Endodermal cell (in vitro differentiated cells): Measurements from ENCODE around the gene MLANA. TPM values are rescaled to one million over a fixed set of nuclear protein-coding genes. Genes with fewer than 3 reads are reported as not detected.

Source experiments
- DNase-seq: peaks from one replicate; pipeline ENCODE4 v3.0.0-alpha.2; 2017
- H3K27ac ChIP-seq: 2 replicates; pipeline ENCODE4 v1.5.1; 2013; ENCODE audit warnings: mild to moderate bottlenecking, low read depth, low read length, moderate library complexity
- H3K27me3 ChIP-seq: 2 replicates; pipeline ENCODE4 v1.6.1; 2013; ENCODE audit warnings: mild to moderate bottlenecking, low read length, moderate library complexity; ENCODE audit not compliant: insufficient read depth, control insufficient read depth, poor library complexity, severe bottlenecking
- H3K36me3 ChIP-seq: 2 replicates; pipeline ENCODE4 v1.7.0; 2013; ENCODE audit warnings: mild to moderate bottlenecking, low read length, moderate library complexity; ENCODE audit not compliant: control insufficient read depth, insufficient read depth
- H3K4me1 ChIP-seq: one replicate; pipeline ENCODE4 v1.7.0; 2013; ENCODE audit warnings: low read length; ENCODE audit not compliant: control insufficient read depth, insufficient read depth
- H3K4me3 ChIP-seq: 2 replicates; pipeline ENCODE4 v1.5.1; 2013; ENCODE audit warnings: mild to moderate bottlenecking, low read length, moderate library complexity
- H3K9ac ChIP-seq: 2 replicates; pipeline ENCODE4 v1.6.1; 2013; ENCODE audit warnings: mild to moderate bottlenecking, low read length, moderate library complexity; ENCODE audit not compliant: poor library complexity, severe bottlenecking; ENCODE audit errors: extremely low read depth
- H3K9me3 ChIP-seq: 2 replicates; pipeline ENCODE4 v1.6.1; 2013; ENCODE audit warnings: mild to moderate bottlenecking, low read length, moderate library complexity; ENCODE audit not compliant: control insufficient read depth
- H3K27ac Mint-ChIP-seq: 2 replicates; pipeline ENCODE4 v1.8.0; 2020; ENCODE audit warnings: mixed read lengths
- H3K27me3 Mint-ChIP-seq: 2 replicates; pipeline ENCODE4 v1.8.0; 2021; ENCODE audit warnings: mild to moderate bottlenecking, mixed read lengths; ENCODE audit not compliant: insufficient read depth
- H3K36me3 Mint-ChIP-seq: 2 replicates; pipeline ENCODE4 v1.8.0; 2020; ENCODE audit warnings: low read depth, mixed read lengths
- H3K4me1 Mint-ChIP-seq: 2 replicates; pipeline ENCODE4 v1.8.0; 2020; ENCODE audit warnings: mixed read lengths
- H3K4me3 Mint-ChIP-seq: 2 replicates; pipeline ENCODE4 v1.8.0; 2020; ENCODE audit warnings: mild to moderate bottlenecking, moderate library complexity, mixed read lengths
- H3K9me3 Mint-ChIP-seq: 2 replicates; pipeline ENCODE4 v1.8.0; 2020; ENCODE audit warnings: mild to moderate bottlenecking, mixed read lengths
- WGBS, 2 experiments: methylation state at CpG; one replicate each; pipeline versions ENCODE4 v1.1.5 to v1.1.7; 2013; ENCODE audit warnings: missing lambda C conversion rate in 2 of 2, mixed read lengths in 1 of 2; ENCODE audit not compliant: insufficient coverage in 1 of 2, insufficient read length in 1 of 2; 5-methylcytosine and 5-hydroxymethylcytosine counted together
- total RNA-seq, 2 donors: library from RNA; stranded (reverse); fragmentation: NEBNext Ultra II Directional in 1 of 2; extraction: Animal tissue kit (Norgen Biotek cat#: 25700) in 1 of 2; gene quantifications; 2 replicates in 1 of 2; 3 replicates in 1 of 2; pipeline ENCODE4 v1.2.1, GENCODE V29; 2021
- TF ChIP-seq, protein P1 (sequence below): fragments of 200-600 bp; sonication (generic); conservative IDR thresholded peaks from 2 replicates; pipeline ENCODE4 v1.5.0; 2021; ENCODE audit warnings: antibody characterized with exemption, mild to moderate bottlenecking

MLANA gene
- total RNA-seq, 2 donors from 2014 or later: not detected

DNA sequence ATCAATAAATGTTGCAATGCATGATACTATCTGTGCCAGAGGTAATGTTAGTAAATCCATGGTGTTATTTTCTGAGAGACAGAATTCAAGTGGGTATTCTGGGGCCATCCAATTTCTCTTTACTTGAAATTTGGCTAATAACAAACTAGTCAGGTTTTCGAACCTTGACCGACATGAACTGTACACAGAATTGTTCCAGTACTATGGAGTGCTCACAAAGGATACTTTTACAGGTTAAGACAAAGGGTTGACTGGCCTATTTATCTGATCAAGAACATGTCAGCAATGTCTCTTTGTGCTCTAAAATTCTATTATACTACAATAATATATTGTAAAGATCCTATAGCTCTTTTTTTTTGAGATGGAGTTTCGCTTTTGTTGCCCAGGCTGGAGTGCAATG is 18.2 kb downstream of the MLANA start:
- no peak overlapping the region for H3K27ac Mint-ChIP-seq
- H3K4me3 Mint-ChIP-seq: no peak overlapping the region
- TF ChIP-seq, protein P1, sequence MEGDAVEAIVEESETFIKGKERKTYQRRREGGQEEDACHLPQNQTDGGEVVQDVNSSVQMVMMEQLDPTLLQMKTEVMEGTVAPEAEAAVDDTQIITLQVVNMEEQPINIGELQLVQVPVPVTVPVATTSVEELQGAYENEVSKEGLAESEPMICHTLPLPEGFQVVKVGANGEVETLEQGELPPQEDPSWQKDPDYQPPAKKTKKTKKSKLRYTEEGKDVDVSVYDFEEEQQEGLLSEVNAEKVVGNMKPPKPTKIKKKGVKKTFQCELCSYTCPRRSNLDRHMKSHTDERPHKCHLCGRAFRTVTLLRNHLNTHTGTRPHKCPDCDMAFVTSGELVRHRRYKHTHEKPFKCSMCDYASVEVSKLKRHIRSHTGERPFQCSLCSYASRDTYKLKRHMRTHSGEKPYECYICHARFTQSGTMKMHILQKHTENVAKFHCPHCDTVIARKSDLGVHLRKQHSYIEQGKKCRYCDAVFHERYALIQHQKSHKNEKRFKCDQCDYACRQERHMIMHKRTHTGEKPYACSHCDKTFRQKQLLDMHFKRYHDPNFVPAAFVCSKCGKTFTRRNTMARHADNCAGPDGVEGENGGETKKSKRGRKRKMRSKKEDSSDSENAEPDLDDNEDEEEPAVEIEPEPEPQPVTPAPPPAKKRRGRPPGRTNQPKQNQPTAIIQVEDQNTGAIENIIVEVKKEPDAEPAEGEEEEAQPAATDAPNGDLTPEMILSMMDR: no peak
- H3K27me3 Mint-ChIP-seq: no peaks in the 10 kb centered on the region
- 83 to 100% methylated on average over 3 of the region's 3 CpGs for WGBS, 2 experiments
- Histone ChIP-seq H3K9ac (no peak overlapping the region), H3K4me3 (no peak overlapping the region), H3K4me1 (no peaks in the 10 kb centered on the region), H3K36me3 (no peaks in the 10 kb centered on the region), H3K27ac (no peak overlapping the region), H3K27me3 (no peaks in the 10 kb centered on the region), H3K9me3 (no peaks in the 10 kb centered on the region)
- DNase-seq: no peak
- H3K4me1 Mint-ChIP-seq: no peaks in the 10 kb centered on the region
- no peaks in the 10 kb centered on the region for H3K9me3 Mint-ChIP-seq
- peaks cover 4% of the 10 kb centered on the region for H3K36me3 Mint-ChIP-seq

DNA sequence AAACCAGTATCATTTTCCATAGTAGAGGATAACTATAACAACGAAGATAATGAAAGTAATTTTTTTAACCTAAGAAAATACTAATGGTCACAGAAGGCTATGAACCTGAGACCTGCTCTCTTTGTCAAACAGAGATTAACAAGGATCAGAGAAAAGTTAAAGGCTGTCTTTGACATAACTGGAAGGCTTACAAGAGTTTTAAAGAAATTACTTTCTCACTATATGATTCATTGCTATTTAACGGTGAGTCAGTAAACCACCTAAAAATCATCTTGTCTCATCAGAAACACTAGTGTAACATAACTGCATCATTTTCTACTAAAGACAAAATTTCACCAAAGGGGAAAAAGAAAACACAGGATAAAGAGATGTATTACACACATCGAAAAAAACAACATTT is 19.3 kb downstream of the MLANA start:
- H3K9me3 Mint-ChIP-seq: no peaks in the 10 kb centered on the region
- H3K4me1 Mint-ChIP-seq: no peaks in the 10 kb centered on the region
- no peak overlapping the region for H3K27ac Mint-ChIP-seq
- DNase-seq: no peak
- H3K27me3 Mint-ChIP-seq: no peaks in the 10 kb centered on the region
- H3K9me3 ChIP-seq: no peaks in the 10 kb centered on the region
- 94% methylated on average over 3 of the region's 3 CpGs; no CpG with 5 or more reads in 1 of the 2 experiments for WGBS, 2 experiments
- no peak overlapping the region for H3K4me3 Mint-ChIP-seq
- TF ChIP-seq, protein P1: no peak
- no peak overlapping the region for H3K4me3 ChIP-seq
- no peaks in the 10 kb centered on the region for H3K27me3 ChIP-seq
- no peak overlapping the region for H3K27ac ChIP-seq
- no peak overlapping the region for H3K9ac ChIP-seq
- no peaks in the 10 kb centered on the region for H3K4me1 ChIP-seq
- no peaks in the 10 kb centered on the region for H3K36me3 ChIP-seq
- H3K36me3 Mint-ChIP-seq: no peaks in the 10 kb centered on the region

DNA sequence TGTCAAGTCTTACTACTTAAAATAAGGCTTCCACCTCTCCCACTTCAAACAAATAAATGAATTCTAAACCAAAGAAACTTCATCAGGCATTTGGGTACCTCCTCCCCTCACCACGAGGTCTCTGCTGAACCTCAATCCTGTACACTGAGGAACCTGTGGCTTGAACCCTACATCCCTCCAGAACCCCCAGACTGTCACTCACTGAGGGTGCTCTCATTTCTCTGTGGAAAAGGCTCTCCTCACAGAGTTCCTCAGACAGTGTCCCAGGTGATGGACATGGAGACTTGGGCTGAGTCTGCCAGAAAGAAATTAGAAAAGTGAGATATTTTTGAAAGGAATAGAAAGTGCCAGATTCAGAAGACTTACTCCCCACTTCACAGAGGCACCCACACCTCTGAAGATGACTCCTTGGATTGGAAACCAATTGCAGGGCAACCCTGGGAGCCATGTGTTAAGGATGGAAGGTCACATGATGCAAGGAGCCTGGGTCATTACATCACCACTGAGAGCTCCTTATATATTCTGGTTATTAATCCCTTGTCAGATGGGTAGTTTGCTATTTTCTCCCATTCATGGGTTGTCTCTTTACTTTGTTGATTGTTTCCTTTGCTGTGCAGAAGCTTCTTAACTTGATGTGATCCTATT is 19.8 kb downstream of the MLANA start:
- H3K36me3 ChIP-seq: no peaks in the 10 kb centered on the region
- Mint-ChIP-seq H3K27me3 (no peaks in the 10 kb centered on the region), H3K9me3 (no peaks in the 10 kb centered on the region), H3K27ac (no peak overlapping the region), H3K4me3 (no peak overlapping the region), H3K36me3 (no peaks in the 10 kb centered on the region), H3K4me1 (no peaks in the 10 kb centered on the region)
- no peaks in the 10 kb centered on the region for H3K4me1 ChIP-seq
- H3K9ac ChIP-seq: no peak overlapping the region
- H3K27me3 ChIP-seq: no peaks in the 10 kb centered on the region
- WGBS, 2 experiments: 92% methylated on average over 1 of the region's 1 CpG; no CpG with 5 or more reads in 1 of the 2 experiments
- TF ChIP-seq, protein P1: no peak
- H3K4me3 ChIP-seq: no peak overlapping the region
- H3K9me3 ChIP-seq: no peaks in the 10 kb centered on the region
- no peak for DNase-seq
- H3K27ac ChIP-seq: no peak overlapping the region
